PFSK-1 (cell line): ENCODE data around the gene GUCD1.

Experiments used
- POLR2AphosphoS5 ChIP-seq: IDR thresholded peaks from 2 replicates; pipeline ENCODE4 v1.6.1; 2012; ENCODE audit warnings: low read depth, mild to moderate bottlenecking, control low read depth, low read length, moderate library complexity
- REST ChIP-seq, 2 experiments: IDR thresholded peaks; 2 replicates each; pipeline versions ENCODE4 v1.6.1 to v1.8.0; 2011 to 2012; ENCODE audit warnings: low read depth in 2 of 2, low read length in 2 of 2, control low read depth in 1 of 2, inconsistent platforms in 1 of 2, mild to moderate bottlenecking in 1 of 2, moderate library complexity in 1 of 2; ENCODE audit not compliant: insufficient read depth in 1 of 2
- SIN3A ChIP-seq: IDR thresholded peaks from 2 replicates; pipeline ENCODE4 v1.6.1; 2012; ENCODE audit warnings: mild to moderate bottlenecking, low read length, moderate library complexity, borderline replicate concordance; ENCODE audit not compliant: insufficient read depth
- TAF1 ChIP-seq: IDR thresholded peaks from 2 replicates; pipeline ENCODE4 v1.6.1; 2012; ENCODE audit warnings: low read length, control low read depth, borderline replicate concordance; ENCODE audit not compliant: insufficient read depth

DNA sequence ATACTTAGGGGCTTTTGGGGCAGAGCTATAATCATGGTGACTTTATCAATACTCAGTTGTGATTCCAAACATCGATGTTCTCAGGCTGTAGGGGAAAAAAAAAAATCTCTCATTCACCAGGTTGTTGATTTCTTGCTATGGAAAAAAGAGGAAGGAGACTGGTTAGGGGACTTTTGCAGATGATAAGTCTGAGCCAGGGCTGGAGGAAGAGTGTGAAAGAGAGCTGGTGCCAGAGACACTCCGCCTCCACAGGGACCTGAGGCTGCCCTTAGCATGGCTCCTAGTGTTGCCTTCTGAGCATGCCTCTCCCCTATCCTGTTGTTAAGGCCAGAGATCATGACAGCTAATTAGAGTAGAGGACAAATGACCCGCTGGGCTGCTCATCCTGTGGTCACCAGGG, 42.9 kb downstream of the GUCD1 start:
- no peak for TF ChIP-seq POLR2AphosphoS5
- no peak for TF ChIP-seq TAF1
- no peak for TF ChIP-seq REST (IDR thresholded peaks at IDR 0.05; ENCODE audit: insufficient read depth in 1 of 2, low read depth in 2 of 2, low read length in 2 of 2)
- TF ChIP-seq SIN3A, result no peak
